ENCODE results near the gene DNAJB13.

DNA sequence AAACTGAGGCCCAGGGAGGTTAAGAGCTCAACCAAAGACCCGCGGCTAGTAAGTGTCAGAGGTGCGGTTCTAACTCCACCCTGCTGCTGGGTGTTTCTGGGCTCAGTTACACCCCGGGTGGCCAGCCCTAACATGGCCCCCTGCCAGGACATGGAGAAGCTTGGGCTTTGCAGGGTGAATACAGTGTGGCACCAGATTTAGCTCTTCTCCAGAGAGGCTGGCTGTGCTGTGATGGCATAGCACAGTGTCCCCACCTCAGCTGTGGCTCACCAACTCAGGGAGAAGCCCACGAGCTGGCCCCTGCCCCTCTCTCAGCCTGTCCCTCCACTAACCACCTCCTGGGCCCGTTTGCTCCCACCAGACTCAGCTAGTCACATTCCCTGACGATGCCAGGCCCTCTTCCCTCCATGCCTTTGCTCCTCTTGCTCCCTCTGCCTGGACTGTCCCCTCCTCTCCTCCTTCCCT lies 51.0 kb downstream of the DNAJB13 start:
- TF ChIP-seq ZNF644 (CRISPR knock-in tag; IDR thresholded peaks at IDR 0.05; ENCODE audit: low read depth) (no peak), IRF2 (CRISPR knock-in tag; IDR thresholded peaks at IDR 0.05) (no peak), RAD21 (CRISPR knock-in tag; IDR thresholded peaks at IDR 0.05) (no peak), MAZ (IDR thresholded peaks at IDR 0.05; ENCODE audit: borderline replicate concordance, low read depth, low read length) (no peak), MAZ (CRISPR knock-in tag; IDR thresholded peaks at IDR 0.05; ENCODE audit: low read depth) (no peak), POLR2A (IDR thresholded peaks at IDR 0.05; ENCODE audit: insufficient read depth in 1 of 2, low read depth in 2 of 2, low read length in 2 of 2) (no peak), ZSCAN22 (CRISPR knock-in tag; IDR thresholded peaks at IDR 0.05) (no peak), TBP (CRISPR knock-in tag; IDR thresholded peaks at IDR 0.05) (no peak)
- TF ChIP-seq, protein P1, sequence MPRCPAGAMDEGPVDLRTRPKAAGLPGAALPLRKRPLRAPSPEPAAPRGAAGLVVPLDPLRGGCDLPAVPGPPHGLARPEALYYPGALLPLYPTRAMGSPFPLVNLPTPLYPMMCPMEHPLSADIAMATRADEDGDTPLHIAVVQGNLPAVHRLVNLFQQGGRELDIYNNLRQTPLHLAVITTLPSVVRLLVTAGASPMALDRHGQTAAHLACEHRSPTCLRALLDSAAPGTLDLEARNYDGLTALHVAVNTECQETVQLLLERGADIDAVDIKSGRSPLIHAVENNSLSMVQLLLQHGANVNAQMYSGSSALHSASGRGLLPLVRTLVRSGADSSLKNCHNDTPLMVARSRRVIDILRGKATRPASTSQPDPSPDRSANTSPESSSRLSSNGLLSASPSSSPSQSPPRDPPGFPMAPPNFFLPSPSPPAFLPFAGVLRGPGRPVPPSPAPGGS (CRISPR knock-in tag; IDR thresholded peaks at IDR 0.05), result no peak
- TF ChIP-seq, protein P2, sequence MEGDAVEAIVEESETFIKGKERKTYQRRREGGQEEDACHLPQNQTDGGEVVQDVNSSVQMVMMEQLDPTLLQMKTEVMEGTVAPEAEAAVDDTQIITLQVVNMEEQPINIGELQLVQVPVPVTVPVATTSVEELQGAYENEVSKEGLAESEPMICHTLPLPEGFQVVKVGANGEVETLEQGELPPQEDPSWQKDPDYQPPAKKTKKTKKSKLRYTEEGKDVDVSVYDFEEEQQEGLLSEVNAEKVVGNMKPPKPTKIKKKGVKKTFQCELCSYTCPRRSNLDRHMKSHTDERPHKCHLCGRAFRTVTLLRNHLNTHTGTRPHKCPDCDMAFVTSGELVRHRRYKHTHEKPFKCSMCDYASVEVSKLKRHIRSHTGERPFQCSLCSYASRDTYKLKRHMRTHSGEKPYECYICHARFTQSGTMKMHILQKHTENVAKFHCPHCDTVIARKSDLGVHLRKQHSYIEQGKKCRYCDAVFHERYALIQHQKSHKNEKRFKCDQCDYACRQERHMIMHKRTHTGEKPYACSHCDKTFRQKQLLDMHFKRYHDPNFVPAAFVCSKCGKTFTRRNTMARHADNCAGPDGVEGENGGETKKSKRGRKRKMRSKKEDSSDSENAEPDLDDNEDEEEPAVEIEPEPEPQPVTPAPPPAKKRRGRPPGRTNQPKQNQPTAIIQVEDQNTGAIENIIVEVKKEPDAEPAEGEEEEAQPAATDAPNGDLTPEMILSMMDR (CRISPR knock-in tag; IDR thresholded peaks at IDR 0.05), result no peak

Data from HepG2 (cell line).